GM19023 (cell line): ENCODE results near the gene DCN.

Experiments
- ATAC-seq: cut with Tn5 transposase; IDR thresholded peaks from one replicate; pipeline ENCODE4 v1.9.1; 2021; ENCODE audit warnings: mild to moderate bottlenecking, moderate library complexity; ENCODE audit not compliant: unreplicated experiment

DCN gene

GRCh38 chr12:91140026-91140931 is 42.3 kb downstream of the DCN start:
- ATAC-seq = no peak

DNA sequence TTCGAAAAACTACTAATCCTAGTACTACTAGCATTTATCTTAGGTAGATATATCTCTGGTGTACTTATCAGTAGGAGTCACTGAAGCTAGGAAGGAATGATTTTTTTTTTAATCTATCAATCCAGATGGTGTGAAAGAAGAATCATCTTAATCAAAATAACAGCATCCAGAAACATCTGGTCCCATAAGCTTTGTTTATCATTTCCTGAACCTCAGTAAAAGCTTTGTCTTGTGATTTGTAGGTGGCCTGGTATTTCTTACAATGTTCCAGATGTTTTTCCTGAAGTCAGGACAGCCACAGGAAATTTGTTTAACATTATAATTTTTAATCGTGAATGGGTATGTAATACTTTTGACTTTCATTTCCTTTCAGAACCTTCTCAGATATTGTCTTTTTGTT is 43.3 kb downstream of the DCN start:
- ATAC-seq = no peak

DNA sequence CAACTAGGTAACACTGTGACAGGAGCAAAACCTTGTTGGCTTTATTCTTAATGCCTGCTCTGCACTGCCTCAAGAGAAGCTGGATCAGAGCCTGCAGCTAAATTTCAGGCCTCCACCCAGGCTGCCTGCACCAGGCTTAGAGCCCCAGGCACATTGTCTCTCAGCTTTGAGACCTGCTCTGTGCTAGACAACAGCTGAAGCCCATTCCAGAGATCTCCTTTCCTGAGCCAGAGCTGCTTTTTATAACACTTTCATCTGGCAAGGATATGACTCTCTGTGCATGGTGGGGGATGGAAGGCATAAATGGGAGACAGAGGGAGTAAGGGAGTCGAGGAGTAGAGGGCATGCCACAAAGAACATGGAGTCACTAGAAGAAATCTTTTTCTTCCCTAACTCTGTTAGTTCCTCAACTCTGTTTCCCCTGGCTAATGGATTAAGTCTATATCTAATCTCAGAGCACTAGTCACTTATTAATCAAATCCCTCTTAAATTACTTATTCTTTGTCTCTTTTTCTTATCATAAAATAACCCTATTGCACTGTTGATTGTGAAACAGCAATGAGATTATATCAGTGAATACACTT is 44.2 kb downstream of the DCN start:
- ATAC-seq = no peak

- ATAC-seq = no peak
Measured at GRCh38 chr12:91133871-91134270, 48.7 kb downstream of the DCN start.

DNA sequence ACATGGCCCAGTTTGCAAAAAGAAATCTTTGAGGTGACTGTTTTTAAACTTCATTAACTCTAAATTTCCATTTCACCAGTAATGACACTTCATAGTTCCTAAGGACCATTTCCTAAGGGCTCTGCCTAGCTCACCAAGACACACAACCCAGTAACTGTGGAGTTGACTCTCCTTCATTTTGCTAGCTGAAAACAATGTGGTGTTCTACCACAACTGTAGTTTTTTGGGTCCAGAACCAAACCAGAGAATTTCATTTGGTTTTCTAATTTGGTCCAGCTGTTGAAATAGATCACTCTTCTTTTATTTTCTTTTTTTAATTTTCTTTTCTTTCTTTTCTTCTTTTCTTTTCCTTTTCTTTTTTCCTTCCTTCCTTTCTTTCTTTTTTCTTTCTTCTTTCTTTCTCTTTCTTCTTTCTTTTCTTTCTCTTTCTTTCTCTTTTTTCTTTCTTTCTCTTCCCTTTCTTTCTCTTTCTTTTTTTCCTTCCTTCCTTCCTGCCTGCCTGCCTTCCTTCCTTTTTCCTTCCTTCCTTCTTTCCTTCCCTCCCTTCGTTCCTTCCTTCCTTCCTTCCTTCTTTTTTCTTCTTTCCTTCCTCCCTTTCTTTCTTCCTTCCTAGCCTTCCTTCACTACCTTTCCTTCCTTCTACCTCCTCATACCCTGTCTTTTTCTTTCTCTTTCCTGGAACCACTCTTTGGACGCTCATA is 52.8 kb downstream of the DCN start:
- ATAC-seq = no peak

GRCh38 chr12:91127751-91128150 is 54.9 kb downstream of the DCN start:
- no peak for ATAC-seq

DNA sequence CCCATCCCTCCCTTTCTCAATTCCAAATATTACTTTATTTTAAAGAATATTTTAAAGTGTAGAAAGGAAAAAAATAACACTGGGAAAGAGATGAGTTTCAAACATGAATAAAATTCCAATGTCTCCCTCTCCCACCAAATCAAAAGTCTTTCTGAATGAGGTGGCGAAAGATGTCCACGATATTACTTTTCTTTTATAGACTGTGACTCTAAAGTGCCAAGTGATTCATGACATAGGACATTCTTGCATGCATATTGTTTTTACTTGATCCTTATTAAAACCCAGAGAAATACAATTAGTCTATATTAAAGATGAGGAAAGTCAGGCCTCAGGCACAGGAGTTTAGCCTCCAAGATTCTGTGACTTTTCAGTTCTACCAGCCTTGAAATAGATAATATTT is 55.3 kb downstream of the DCN start:
- no peak for ATAC-seq

- ATAC-seq = no peak
Measured at GRCh38 chr12:91126516-91126915, 56.1 kb downstream of the DCN start.

GRCh38 chr12:91123236-91123916 is 59.2 kb downstream of the DCN start:
- ATAC-seq = no peak

DNA sequence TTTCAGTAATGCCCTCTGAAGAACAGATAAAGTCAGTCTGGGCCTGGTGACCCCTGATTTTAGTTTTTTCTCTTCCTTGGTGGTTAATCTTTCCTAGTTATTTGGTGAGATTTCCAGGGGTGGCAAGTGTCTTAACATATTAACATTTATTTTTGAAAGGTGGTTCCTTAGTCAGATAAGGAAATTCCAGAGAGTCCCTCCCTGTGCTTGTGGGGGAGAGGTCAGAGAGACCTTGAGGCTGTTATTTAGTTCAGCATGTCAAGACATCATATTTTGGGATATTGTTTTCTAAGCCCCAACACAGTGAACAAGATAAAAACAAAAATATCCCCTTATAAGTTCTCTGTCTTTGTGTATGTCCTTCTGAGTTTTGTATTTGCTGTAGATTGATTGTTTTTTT is 61.8 kb downstream of the DCN start:
- ATAC-seq = no peak

GRCh38 chr12:91119089-91119488 is 63.5 kb downstream of the DCN start:
- ATAC-seq = no peak

- ATAC-seq = no peak
Measured at GRCh38 chr12:91113621-91114020, 69.0 kb downstream of the DCN start.

- no peak for ATAC-seq
Measured at GRCh38 chr12:91111366-91112325, 71.0 kb downstream of the DCN start, which contains the start of gene LUM. Gene LUM, minus strand, starts transcription at chr12:91111494. Its CDS starts 2,515 bp downstream, at chr12:91108979.

DNA sequence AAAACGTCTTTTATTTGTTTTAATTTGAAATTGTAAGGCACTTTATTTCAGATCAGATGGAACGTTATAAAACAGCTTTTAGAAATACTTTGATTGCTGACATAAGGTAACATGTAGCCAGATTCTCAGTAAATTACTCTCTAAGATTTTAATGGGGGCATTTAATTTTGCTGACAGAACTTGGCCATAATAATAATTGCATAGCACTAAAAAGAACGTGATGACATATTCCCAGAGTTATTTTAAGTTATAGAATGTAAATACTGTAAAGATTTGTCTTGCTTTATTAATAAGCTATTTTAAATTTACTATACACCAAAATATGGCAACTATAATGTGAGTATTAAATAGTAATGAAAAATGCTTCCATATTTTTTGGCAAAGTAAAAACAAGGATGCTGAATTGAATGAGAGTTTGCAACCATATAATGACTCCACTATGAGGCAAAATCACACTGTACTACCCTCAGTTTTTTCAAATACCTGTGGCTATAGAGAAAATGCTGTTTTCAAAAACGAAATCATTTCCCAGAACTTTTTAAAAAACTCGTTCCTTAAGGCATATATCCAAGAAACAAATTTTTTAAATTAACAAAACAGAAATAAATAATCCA is 72.2 kb downstream of the DCN start:
- no peak for ATAC-seq

DNA sequence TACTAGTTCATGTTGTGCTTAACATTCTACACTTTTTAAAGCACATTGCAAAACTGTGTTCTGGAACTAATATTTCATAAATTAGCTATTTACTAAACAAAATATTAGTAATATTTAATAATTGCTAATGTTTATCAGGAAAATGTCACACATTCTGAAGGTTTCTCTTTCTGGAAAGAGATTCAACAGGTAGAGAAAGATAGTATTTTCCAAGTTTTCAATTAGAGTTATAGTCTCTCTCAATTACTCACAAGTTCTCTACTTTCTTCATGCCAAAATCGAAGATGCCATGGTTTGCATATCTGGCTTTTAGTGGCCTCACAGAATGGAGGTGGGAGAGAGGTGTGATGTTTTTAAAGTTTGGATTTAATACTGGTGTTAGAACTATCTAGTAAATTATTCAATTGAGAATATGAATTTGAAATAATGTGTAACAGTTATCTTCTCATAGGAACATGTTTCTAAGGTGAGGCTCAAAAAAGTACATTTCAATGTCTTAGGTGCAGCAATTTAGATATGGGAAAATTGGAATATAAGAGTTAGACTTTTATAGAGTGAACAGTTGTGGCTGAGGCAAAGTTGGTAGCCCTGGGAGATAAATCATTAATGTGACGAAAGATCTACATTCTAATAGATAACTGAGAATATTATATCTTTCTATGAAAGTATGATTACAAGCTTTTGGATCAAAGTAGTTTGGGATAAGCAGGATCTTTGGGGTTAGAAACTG is 72.9 kb downstream of the DCN start:
- no peak for ATAC-seq

DNA sequence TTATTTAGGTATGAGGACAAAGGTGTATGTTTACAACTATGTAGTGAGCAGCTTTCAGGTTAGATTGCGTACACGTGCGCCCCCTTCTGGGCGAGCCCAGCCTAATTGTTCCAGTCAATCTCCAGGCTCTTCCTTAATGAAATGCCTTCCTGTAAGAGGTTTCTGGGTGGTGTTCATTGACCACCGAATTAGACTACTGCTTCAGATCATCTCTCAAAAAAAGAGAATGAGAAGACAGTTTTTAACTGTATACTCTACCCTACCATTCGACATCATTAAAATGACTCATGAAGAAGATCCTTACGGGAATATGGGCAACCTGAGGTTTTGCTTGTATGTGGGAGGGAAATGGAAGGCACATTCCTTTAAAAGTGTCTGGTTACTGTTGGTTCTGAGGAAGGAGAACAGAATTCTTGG is 73.5 kb downstream of the DCN start:
- peak; percentile 76 for ATAC-seq

DNA sequence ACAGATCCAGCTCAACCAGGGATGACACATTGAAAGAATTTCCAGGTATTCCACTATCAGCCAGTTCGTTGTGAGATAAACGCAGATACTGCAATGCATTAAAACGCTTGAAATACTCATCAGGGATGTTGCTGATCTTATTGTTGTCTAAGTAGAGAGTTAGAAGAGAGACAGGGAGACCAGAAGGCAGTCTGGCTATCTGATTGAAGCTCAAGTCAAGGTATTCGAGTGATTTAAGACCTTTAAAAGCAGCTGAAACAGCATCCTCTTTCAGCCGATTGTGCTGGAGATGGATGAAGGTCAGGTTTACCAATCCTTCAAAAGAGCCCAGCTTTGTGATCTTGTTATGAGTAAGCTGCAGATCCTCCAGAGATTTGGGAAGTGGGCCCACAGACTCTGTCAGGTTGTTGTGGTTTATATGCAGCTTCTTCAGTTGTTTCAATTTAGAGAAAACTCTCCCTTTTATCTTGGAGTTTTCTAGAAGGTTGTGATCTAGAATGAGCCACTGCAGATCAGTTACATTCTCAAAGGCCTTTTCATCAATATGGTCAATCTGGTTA is 74.3 kb downstream of the DCN start:
- ATAC-seq = no peak

DNA sequence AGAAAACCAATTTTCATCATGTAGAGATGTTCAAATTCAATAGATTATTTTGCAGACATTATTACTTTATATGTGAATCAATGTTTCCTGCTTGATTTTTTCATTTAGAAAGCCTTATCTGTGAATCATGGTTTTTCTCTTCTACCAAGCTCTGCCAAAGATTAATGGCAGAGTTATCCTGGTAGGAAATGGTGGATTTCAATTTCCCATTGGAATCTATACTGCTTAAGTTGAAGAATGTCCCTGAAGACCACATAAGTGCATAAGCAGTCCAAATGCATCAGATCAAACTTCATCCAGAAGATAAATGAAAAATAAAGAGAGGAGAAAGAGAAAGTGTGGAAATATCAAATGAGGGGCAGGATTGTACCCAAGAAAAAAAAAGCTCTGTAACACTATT is 76.3 kb downstream of the DCN start:
- no peak for ATAC-seq

GRCh38 chr12:91105807-91106206 is 76.8 kb downstream of the DCN start:
- ATAC-seq = no peak
